Stimulated activated CD4-positive, alpha-beta T cell treated with anti-CD3 and anti-CD28 coated beads, Interleukin-12 subunit alpha, Interleukin-12 subunit beta, amount 100 ng/mL, for 4 hours (primary cell): ENCODE measurements around the gene VGLL4.

Experiments used
- DNase-seq: peaks from one replicate; pipeline ENCODE4 v3.0.0-alpha.2; 2020

The VGLL4 gene

DNA sequence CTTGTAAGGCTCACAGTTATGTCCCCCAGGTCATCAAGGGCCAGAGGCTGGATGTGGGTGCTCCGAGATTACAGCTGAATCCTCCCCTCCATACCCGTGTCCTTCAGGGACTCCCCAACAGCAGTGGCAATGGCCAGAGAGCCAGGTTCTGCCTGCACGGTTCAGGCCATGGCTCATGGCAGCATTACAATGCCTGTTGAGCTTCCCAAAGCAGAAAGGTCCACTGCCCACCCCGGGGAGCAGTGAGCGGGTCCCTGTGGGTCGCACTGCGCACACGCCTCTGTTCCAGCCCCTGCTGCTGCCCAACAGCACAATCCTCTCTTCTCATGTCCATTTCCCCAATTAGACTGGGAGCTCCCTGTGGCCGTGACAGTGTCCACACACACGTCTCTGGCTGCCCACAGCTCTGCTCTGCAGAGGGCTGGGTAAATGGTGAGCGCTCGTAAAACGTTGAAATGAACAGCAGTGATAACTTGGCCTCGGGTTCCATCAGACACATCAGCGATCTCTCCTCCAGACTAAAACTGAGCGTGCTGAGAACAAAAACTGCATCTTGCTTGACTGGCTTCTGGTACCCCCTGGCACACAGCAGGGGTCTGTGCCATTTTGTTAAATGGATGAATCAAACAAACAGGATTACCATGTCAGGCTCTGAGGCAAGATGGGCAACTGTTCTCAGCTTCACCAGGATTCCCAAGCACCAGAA, 80.4 kb downstream of the VGLL4 start:
- no peak for DNase-seq

DNA sequence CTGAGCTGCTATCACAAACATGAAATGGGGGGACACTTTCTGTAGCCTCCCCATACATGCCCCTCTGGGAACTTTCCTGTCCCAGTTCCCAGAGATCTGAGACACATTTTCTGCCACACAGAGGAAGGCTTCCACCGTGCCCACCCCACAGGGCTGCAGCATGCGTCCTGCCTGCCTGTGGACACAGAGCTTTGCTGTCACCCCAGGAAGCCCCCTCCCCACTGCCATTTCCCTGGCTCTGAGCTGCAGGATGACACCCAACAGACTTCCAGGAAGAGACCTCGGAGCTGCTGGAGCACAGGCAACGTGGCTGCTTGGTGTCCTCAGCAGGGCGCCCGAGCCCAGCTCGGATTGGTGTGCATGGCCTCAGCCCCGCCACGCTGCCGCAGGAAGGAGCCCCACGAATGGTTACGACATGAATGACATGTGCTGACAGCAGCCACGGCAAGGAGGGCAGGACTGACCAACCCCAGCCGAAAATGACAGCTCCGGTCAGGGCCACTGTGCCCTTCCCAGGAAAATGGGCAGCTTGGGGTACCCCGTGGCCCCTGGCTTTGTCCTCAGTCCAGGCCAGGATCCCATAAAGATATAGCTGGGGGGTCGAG, 81.3 kb downstream of the VGLL4 start:
- no peak for DNase-seq

DNA sequence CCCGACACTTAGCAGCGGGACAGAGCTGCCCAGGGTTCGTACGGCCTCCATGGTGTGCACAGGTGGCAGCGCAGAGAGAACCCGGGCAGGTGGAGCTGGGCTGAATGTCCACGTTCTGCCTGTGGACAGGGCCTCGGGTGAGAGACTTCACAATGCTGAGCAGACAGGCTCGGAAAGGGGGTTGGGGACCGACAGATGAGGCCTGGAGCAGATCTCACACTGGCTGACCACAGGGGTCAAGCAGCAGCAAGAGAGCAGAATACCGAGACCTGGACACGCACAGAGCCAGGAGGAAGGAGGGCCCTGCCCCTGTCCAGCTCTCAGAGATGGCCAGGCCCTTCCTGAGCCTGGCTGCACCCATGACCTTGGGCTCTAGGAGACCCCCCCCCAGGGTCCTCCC, 83.0 kb downstream of the VGLL4 start:
- no peak for DNase-seq

DNA sequence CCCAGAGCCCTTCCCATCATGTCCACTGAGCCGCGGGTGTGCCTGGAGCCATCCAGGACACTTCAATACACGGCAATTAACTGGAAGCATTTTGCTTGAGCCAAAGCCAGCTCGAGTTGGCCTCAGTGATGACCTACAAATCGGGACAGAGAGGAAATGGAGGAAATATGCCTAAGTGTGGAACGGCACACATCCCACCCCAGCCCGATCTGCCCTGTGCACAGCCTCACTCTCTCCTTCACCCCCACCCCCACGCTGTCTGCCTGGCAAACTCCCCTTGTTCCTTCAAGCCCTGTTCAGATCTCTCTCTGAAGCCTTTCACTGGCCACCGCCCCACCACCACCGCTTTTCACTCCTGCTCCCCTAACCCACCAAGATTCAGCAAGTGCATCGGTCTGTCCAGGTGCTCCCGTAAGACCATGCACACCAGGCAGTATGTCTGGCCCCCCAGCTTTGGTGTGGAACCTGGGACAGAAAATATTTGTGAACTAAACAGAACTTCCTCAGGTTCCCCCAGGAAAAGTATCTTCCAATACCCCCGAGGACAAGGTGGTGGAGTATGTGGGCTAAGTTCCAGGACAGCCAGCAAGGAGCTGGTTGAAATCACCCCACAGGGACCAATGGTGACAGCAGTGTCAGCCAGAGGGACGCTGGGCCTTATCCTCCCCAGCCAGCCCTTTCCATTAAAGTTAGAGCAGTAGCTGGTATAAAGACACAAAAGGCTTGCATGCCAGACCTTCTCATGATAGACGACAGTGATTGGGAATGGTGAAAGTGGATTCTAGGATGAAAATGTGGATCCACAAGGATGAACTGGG, 83.7 kb downstream of the VGLL4 start:
- no peak for DNase-seq

DNA sequence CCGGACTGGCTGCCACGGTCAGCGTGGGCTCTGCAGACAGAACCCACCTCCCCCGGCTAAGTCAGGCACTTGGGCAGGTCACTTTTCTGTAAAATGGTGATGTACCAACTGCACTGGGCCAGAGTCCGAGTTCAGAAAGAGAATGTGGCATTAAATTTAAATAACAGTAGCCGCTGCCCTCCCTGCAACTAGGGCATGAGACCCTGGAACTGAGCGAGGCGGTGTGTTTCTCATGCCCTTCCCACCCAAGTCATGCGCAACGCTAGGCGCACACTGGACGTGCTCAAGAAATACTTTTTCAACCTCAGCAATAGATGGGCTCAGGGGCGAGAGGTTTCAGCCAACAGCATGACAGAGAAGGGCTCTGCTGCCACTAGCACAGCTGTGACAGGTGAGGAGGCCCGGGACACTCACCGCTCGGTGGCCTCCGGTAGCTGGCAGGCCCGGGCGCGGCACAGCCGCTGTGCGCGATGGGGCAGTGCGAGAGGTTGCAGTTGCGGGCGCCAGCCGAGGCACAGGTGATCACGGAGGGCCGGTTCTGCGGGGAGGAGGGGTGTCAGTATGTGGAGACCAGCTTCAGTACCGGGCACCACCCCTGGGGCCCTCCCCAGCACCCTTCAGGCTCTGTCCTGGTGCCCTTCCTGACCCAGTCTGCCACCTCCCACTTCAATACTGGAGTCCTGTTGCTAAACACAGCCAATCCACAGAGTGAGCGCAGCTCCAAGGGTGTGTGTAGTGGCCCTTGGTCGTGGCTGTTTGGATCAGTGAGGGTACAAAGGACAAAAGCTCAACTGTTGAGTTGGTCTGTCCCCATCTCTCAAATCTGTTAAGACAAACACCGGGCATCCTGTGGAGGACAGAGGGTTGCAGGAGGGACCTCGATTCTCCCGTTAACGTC, 84.5 kb downstream of the VGLL4 start:
- DNase-seq, result no peak

DNA sequence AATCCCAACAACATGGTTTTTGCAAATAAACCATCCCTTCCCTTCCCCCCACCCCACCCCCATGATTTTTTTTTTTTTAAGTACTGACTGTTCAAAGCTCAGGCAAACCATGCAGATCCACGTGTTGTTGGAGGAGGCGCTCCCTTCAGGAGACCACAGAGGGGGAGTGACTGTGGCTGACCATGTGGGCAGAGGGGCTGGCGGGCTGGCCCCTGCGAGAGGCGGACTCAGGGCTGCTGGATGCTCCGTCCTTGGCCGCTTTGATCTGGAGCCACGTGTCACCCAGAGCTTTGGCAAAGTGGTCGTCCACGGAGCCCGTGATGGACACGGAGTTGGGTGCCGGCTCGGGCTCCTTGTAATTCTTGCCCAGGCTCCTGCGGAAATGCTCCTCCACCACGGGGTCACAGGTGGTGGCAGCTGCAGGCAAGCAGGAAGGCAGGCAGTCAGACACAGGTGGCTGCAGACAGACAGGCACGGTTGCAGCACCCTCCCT, 85.3 kb downstream of the VGLL4 start:
- no peak for DNase-seq

DNA sequence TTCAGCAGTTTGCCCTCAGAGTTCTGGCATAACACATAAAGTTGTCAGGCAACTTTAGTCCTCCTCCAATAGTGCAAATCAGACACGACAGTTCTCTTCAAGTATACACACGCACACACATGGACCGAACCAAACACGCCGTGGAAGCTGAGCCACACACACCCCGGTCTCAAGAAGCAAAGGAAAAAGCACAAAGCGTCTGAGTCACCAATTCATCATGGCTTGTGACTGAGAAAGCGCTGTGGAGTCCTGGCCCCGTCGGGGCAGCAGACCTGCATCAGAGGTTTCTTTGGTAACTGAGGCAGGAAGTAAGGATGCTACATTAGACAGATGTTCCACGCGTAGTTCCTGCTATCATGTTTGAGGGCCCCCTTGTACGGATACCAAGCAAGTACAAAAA, 85.7 kb downstream of the VGLL4 start:
- no peak for DNase-seq

DNA sequence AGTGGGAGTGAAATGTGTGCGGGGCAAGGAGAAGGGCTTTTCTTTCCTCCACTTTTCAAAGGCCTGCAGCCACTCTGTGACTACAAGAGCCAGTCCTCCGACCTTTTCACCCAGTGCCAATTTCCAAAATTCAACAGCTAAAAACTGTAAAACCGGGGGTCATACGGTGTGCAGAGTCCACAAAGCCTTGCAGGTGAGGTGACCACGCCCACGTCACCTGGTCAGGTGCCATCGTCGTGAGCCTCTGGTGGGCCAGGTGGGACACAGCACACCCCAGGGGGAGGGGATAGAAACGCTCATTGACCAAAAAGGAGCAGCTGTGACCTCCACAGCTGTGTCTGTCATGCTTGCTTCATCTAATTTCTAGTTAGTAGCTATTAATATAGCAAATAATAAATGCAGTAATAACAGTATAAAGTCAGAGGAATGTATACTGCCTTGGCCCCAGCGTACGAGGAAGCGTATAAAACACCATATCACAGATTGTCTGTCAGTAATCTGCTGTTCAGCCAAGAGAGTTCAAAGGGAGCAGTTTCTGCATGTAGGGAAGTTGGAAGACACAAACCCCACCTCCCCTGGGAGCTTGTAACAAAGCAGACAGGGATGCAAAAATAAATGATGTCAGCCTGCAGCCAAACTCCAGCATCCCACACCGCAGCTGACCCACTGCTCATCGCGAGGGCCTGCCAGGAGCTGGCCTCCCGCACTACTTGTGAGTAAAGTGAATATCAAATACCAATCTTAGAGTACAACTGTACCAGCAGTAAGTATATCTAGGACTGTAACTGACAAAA, 86.7 kb downstream of the VGLL4 start:
- DNase-seq, result no peak

DNA sequence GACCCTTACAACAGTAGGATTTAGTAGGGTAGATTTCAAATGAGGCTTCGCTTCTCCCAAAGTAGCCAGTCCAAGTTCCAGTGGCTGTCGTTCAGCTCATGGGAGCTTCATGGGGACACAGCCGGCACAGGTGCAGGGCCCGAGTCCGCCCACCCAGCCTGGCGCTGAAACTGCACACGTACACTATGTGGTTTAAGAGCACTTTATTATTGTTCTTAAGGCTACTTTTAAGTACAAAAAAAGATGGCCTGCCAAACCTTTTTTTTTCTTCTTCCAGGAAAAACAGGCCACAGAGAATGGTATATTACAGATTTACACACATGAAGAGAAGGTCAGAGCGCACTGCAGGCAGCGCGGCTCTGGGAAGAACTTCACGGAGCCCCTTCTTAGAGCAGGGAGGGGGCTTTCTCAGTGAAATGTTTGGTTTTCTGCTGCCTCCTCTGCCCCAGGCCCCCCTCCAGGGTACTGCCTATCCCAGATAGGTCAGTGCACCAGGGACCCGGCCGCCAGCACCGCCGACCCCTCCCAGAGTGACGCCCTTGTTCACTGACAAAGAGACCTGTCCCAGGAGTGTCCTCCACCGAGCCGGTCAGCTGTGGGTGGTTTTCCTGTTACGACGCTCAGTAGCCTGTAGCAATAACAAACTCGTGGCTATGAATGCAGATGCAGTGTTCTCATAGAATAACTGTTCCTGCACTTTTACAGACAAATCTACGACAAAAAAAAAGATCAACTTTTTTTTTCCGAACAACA, 87.7 kb downstream of the VGLL4 start:
- DNase-seq, result no peak

DNA sequence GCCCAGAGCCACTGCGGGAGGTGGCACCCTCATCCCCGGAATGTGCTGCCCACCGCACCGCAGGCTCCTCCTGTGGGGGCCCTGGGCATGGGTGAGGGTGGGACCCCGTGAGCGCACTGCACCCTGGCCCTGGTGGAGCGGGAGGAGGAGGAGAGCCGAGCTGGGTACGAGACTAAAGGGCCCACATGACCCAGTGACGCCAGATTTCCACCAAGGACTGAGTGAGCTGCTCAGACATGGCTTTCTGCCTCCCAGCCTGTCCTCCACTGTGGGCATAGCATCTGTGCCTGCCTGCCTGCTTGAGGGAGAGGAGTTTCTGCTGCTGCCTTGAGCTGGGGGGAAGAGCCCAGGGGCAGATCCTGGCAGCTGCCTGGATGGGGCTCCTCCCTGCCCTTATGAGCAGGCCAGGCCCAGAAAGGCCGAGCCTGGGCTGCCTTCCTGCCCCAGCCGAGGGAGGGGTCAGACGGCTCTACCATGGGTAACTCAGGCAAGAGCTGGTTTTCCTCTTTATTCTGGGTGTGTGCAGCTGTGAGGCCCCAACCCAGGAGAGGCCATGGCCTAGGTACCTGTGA, 88.4 kb downstream of the VGLL4 start:
- DNase-seq, result no peak

DNA sequence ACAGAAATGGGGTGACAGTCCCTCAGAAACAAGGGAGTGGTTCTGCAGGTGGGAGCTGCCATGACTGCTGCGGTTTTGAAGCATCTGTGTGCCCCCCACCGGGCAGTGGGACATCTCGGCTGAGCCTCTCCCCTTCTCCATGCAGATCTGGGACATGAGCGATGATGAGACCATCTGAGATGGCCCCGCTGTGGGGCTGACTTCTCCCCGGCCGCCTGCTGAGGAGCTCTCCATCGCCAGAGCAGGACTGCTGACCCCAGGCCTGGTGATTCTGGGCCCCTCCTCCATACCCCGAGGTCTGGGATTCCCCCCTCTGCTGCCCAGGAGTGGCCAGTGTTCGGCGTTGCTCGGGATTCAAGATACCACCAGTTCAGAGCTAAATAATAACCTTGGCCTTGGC, 89.0 kb downstream of the VGLL4 start:
- DNase-seq, result no peak

DNA sequence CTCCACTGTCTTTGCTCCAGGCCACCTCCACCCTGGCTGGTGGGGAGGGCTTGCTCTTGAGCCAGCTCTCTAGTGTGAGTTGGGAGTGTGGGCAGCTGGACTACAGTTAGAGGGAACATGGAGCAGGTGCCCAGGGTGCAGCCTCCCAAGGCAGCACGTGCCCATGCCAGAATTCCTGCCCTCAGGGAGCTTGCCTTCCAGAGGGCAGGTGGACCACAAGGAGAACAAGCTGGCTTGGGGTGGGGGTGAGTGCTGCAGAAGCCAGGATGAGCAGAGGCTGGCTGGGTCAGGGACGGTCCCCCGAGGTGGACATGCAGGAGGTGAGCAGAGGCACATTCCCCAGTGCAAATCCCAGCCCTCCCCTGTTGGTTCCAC, 89.5 kb downstream of the VGLL4 start:
- no peak for DNase-seq

DNA sequence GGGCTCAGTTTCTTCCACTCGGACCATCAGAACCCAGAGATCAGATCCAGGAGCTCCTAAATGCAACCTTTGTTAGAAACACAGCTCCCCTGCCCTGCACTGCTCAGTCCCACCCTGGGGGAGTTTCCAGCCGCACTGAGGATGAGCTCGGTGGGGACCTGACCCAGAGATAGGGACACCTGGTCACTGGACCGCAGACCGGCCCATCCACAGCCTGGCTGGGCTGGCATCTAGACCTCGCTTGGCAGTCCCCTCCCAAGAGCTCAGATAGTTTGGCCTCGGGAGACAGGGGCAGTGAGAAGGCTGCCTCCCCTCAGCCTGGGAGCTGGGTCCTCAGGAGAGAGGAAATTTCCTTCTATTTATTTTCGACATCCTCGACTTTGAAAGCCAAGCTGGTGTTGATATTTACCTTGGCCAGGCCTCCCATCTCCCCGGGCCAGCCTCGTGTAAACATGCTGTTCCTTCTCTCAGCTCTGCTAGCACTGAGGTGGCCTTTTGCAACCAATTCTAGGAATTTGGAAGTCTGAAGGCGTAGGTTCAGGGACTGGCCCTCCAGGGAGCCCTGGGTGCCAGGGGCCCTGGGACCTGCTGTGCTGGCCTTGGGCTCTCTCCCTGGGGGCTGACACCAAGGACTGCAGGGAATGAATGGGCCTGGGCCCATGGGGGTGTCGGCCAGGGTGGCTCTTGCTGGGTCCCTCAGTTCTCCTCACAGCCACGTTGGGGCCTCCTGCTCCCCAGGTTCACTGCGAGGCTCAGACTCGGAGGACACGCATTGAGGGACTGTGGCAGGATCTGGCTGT, 90.1 kb downstream of the VGLL4 start:
- DNase-seq, result no peak

DNA sequence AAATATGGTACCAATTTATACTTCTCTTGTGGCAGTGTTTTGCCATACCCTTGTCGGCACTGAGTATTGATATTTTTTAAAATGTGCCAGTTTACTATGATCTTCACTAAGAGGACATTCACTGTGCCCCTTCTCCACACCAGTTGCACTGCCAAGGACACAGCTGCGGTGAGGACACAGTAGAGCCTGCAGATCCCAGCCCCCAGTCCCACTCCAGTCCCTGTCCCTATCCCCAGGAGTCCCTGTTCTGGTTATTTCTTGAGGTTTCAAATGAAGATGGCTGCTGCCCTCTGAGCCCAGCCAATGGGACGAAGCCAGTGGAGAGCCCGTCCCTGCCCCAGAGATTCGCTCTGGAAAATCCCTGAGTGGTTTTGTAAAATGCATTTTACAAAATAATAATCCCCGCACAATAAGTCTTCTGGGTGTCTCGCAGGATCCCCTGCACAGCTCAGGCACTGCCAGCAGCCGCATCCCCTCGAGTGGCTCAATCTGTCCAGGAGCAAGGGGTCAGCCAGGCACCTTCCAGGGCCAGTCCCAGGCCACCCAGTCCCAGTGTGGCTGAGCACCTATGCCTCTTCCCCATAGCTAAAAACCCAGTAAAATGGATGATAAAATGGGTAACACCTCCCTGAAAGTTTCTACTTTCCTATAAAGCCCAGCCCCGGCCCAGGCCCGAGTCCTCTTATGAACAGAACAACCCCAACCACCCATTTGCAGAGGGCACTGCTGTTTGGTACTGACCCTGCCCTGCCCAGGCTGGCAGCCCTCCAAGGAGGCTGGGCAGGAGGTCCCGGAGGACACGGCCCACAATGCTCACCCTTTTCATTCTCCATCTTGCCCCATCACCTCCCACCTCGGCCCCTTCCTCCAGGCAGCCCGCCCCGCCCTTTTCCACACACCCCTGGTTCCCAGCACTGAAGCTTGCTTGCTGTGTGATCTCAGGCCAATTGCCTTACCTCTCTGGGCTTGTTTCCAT, 91.1 kb downstream of the VGLL4 start:
- DNase-seq, result no peak

DNA sequence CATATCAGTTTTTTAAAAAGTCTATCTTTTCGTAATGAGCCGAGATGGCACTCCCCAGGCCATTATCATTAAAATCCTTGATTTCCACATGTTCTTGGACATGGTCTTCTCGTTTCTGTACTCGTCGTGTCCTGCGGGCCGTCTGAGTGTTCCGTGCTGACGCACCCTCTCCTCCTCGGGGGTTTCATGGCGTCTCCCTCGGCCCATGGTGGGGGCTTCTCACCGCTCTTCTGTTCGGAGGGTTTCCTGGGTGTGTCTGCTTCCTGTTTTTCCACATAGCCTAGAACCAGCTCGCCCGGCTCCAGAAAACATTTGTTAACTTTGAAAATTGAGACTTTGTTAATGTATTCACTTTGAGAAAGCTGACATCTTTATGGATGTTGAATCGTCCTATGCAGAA, 92.7 kb downstream of the VGLL4 start:
- no peak for DNase-seq

DNA sequence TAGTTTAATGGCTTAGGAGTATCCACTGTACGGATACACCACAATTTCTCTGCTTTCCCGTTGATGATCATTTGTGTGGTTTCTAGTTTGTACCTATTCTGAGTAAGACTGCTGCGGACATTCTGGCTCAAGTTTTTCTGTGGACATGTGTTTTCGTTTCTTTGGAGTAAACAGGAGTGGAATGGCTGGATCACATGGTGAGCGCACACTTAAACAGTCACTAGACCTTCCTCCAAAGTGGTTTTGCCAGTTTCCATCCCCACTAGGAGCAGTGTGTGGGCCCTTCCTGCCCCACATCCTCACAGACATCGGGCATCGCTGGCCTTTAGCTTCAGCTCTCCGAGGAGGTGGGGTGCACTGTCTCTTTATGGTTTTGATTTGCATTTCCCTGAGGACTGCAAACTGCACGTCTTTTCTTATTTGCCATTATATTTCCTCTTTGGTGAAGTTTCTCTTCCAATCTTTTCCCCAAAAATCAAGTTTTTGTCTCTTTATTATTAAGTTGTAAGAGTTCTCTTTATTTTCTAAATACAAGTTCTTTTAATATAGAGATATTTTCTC, 94.1 kb downstream of the VGLL4 start:
- no peak for DNase-seq

DNA sequence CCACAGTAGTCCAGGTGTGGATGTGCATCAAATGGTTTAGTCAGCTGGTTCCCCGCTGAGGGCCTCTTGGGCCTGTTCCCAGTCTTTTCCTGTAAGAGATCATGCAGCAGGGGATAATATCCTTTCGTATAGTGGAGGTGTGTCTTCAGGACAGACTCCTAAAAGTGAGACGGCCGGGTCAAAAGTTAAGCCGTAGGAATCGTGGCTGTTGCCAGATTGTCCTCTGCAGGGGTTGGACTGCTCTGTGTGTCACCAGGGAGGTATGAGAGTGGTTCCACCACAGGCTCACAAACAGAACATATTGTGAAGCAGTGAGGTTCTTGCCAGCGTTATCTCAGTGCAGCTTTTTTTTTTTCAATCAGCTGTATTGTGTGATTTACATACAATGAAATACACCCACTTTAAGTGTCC, 95.0 kb downstream of the VGLL4 start:
- no peak for DNase-seq

DNA sequence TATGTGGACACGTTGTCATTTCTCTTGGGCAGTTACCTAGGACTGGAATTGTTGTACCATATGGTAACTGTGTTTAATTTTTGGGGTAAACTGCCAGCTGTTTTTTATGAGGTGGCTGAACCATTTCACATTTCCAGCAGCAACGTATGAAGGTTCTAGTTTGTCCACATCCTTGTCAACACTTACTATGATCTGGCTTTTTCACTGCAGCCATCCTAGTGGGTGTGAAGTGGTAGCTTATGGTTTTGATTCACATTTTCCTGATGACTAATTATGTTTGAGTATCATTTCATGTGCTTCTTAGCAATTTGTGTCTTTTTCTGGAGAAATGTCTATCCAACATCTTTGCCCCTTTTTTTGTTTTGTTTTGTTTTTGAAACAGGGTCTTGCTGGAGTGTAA, 96.2 kb downstream of the VGLL4 start:
- DNase-seq, result no peak
